Measurements from ENCODE around the gene S100A14.
"Not testable (repeated sequence)": the region's sequence is repeated elsewhere in the genome, so short reads cannot be mapped to it uniquely, and the experiment has no call there.

The S100A14 gene

DNA sequence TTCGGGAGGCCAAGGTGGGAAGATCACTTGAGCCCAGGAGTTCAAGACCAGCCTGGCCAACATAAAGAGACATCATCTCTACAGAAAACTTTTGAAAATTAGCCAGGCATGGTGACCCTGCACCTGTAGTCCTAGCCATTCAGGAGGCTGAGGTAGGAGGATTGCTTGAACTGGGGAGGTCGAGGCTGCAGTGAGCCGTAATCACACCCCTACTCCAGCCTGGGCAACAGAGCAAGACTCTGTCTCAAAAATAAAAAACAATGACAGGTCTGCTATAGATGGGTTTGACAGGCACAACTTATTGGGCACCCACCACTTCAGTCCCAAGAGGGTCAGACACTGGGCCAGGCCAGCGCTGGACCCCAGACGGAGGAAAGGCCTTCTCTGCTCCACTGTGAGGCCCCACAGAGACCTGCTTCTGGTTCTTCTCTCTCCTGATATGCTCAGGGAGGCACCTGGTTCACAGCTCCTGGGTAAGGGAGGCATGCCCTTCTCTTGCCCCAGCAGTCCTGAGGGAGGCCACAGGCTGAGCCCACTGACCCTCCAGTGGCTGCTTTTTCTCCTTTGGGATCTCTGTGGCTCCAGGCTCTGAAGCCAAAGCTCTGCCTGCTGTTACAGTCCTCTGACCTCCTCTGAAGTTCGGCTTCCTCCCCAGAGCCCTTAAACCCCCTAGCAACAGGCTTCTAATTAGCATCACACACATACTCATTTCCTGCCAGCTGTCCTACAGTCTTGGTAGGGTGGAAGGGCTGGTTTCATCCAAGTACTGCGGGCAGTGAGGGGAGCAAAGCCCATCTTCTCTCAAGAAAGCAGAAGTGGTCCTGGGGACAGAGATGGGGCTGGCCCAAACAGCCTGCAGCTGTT is 17.6 kb downstream of the S100A14 start:
- no peak for DNase-seq
- Mint-ChIP-seq H3K9me3 (no peaks in the 10 kb centered on the region), H3K36me3 (ENCODE audit: low read depth) (no peaks in the 10 kb centered on the region), H3K4me1 (peaks cover 23% of the 10 kb centered on the region), H3K27me3 (no peaks in the 10 kb centered on the region), H3K4me3 (no peak overlapping the region), H3K27ac (peak overlapping the region; percentile 34)
- peak; percentile 78 for ATAC-seq

DNA sequence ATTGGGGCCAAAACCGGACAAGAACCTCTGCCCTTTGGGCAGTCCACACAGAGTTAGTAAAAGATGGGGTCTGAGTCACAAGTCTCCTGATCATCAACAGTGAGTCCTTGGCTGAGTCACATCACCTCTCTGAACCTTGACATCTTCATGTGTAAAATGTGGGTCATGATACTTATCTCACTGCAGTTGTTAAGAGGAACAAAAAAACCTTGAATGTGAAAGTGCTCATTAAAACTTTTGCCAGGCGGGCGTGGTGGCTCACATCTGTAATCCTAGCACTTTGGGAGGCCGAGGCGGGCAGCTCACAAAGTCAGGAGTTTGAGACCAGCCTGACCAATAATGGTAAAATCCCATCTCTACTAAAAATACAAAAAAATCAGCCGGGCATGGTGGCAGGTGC is 18.9 kb downstream of the S100A14 start:
- no peak for DNase-seq
- H3K4me3 Mint-ChIP-seq = no peak overlapping the region
- peaks cover 21% of the 10 kb centered on the region for H3K4me1 Mint-ChIP-seq

DNA sequence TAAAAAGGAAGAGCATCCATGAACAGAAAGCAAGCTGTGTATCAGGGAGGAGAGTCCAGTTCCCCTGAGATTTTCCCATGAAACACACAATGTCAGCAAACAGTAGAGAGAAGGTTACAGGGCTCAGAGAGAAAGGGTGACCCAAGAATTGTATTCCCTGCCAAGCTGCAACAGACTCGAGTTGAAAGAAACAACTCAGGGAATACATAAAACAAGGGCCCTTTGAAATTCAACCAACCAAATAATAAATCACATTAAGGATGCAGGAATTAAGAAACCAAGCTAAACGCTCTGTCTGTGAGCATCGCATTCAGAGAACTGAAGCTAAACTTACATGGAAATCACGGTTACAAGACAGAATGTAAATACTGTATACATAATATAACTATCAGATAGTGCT is 23.4 kb downstream of the S100A14 start:
- DNase-seq (no peak), ATAC-seq (no peak)
- H3K27ac Mint-ChIP-seq = no peak overlapping the region
- H3K4me1 Mint-ChIP-seq = peaks cover 9% of the 10 kb centered on the region
- H3K4me3 Mint-ChIP-seq = no peak overlapping the region
- no peaks in the 10 kb centered on the region for H3K36me3 Mint-ChIP-seq (ENCODE audit: low read depth)
- H3K27me3 Mint-ChIP-seq = no peaks in the 10 kb centered on the region
- H3K9me3 Mint-ChIP-seq = no peaks in the 10 kb centered on the region

More for the DNA sequence above, 18.9 kb downstream of the S100A14 start:
- H3K9me3 Mint-ChIP-seq = no peaks in the 10 kb centered on the region
- no peak overlapping the region for H3K27ac Mint-ChIP-seq
- ATAC-seq = peak; percentile 90
- H3K27me3 Mint-ChIP-seq = no peaks in the 10 kb centered on the region
- H3K36me3 Mint-ChIP-seq (ENCODE audit: low read depth) = no peaks in the 10 kb centered on the region

DNA sequence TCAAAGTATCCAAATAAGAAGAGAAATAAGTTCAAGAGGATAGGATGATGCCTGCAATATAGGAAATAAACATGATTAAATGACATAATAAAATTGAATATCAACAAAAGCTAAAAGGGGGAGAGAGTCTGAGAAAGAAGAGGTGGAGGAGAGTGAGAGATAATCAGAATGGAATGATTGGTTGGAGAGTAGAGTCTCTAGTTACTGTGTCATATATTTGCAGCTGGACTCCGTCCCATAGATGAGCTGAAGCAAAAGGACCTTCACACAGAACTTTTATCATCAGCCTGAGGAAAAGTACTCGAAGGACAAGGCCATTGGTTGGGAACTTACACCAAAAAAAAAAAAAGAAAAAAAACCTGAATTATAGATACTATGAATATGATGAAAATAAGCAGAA is 27.6 kb downstream of the S100A14 start:
- Mint-ChIP-seq H3K9me3 (no peaks in the 10 kb centered on the region), H3K36me3 (ENCODE audit: low read depth) (no peaks in the 10 kb centered on the region), H3K27me3 (no peaks in the 10 kb centered on the region), H3K4me3 (no peak overlapping the region), H3K4me1 (no peaks in the 10 kb centered on the region), H3K27ac (no peak overlapping the region)
- ATAC-seq (no peak), DNase-seq (no peak)

DNA sequence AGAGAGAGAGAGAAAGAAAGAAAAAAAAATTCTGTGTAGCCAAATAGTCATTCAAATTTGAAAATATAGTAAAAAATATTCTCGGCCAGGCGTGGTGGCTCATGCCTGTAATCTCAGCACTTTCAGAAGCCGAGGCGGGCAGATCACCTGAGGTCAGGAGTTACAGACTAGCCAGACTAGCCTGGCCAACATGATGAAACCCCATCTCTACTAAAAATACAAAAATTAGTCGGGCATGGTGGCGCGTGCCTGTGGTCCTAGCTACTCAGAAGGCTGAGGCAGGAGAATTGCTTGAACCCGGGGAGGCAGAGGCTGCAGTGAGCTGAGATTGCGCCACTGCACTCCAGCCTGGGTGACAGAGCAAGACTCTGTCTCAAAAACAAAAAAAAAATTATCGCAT is 28.1 kb downstream of the S100A14 start:
- not testable (repeated sequence) for H3K4me1 Mint-ChIP-seq; DNase-seq; H3K27me3 Mint-ChIP-seq; H3K4me3 Mint-ChIP-seq; ATAC-seq; H3K9me3 Mint-ChIP-seq; H3K27ac Mint-ChIP-seq; H3K36me3 Mint-ChIP-seq (ENCODE audit: low read depth)

DNA sequence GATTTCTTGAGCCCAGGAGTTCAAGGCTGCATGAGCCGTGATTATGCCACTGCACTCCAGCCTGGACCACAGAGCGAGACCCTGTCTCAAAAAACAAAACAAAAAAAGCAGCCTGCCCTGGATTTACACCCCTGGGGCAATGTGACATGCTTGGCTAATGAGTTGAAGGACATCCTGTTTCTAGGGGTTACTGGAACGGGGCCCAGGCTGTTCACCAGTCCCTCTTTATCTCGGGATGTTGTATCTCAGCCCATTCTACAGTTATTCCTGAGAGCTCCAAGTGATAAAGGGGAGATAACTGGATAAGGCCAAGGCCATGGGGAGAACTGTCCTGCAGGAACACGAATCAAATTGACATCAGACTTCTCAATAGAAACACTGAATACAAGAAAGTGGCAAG is 28.8 kb downstream of the S100A14 start:
- Mint-ChIP-seq H3K4me3 (no peak overlapping the region), H3K4me1 (no peaks in the 10 kb centered on the region), H3K27me3 (no peaks in the 10 kb centered on the region), H3K9me3 (no peaks in the 10 kb centered on the region), H3K27ac (no peak overlapping the region), H3K36me3 (ENCODE audit: low read depth) (no peaks in the 10 kb centered on the region)
- no peak for DNase-seq
- no peak for ATAC-seq

DNA sequence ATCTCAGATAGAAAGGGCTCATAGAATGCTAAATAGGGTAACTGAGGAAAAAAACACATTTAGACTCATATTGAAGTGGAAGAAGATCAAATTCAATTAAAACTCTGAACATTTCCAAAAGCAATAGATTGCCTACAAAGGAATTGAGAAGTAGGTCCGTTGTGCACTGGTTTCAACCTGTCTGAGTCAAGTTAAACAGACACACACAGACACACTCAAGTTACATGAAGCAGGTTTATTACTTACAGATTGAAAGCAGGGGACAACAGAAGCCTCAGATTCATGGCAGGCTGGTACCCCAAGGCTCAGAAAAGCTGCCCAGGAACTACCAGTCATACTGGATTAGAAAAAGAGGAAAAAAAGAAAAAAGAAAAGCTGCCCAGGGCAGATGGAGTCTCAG is 29.8 kb downstream of the S100A14 start:
- Mint-ChIP-seq H3K36me3 (ENCODE audit: low read depth) (no peaks in the 10 kb centered on the region), H3K9me3 (no peaks in the 10 kb centered on the region), H3K27ac (no peak overlapping the region), H3K27me3 (no peaks in the 10 kb centered on the region), H3K4me1 (no peaks in the 10 kb centered on the region), H3K4me3 (no peak overlapping the region)
- no peak for DNase-seq
- ATAC-seq = no peak

DNA sequence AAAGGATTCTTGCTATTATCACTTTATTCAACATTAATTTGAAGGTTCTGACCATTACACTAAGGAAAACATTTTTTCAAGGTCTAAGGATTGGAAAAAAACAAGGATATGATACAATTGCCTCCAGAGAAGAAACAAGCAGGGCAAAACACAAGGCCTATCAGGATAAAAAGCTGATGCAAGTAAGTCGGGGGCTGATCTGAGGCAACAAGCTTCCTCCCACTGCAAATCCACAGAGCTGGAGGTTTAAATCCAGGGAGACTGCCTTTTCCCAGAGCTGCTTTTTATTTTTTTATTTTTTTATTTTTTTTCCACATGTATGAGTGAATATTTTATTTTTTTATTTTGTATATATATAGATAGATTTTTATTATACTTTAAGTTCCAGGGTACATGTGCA is 31.1 kb downstream of the S100A14 start:
- Mint-ChIP-seq H3K27ac (no peak overlapping the region), H3K36me3 (ENCODE audit: low read depth) (no peaks in the 10 kb centered on the region), H3K4me3 (no peak overlapping the region), H3K4me1 (no peaks in the 10 kb centered on the region), H3K27me3 (no peaks in the 10 kb centered on the region), H3K9me3 (no peaks in the 10 kb centered on the region)
- ATAC-seq (no peak), DNase-seq (no peak)

DNA sequence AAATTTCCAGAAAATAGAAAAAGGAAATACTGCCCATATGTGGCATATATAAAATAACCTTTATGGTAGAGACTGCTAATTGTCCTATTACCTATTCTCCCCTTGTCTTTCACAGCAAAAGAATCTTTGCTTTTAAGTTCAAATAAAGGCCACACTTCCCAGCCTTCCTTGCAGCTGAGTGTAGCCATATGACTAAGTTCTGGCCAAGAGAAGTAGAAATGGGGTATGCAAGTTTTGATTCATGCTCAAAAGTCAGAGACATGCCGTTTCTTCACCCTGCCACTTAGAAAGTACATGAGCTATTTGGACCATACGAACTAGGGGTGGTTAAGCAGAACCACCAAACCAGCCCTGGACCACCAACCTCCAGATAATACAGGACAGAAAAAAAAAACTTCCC is 32.1 kb downstream of the S100A14 start:
- peaks cover 4% of the 10 kb centered on the region for H3K27me3 Mint-ChIP-seq
- no peak overlapping the region for H3K4me3 Mint-ChIP-seq
- DNase-seq (no peak), ATAC-seq (no peak)
- no peak overlapping the region for H3K27ac Mint-ChIP-seq
- no peaks in the 10 kb centered on the region for H3K4me1 Mint-ChIP-seq
- H3K9me3 Mint-ChIP-seq = no peaks in the 10 kb centered on the region
- no peaks in the 10 kb centered on the region for H3K36me3 Mint-ChIP-seq (ENCODE audit: low read depth)

DNA sequence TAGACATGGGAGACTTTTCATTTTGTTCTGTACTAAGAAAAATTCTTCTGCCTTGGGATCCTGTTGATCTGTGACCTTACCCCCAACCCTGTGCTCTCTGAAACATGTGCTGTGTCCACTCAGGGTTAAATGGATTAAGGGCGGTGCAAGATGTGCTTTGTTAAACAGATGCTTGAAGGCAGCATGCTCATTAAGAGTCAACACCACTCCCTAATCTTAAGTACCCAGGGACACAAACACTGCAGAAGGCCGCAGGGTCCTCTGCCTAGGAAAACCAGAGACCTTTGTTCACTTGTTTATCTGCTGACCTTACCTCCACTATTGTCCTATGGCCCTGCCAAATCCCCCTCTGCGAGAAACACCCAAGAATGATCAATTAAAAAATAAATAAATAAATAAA is 32.6 kb downstream of the S100A14 start:
- not testable (repeated sequence) for H3K27ac Mint-ChIP-seq; ATAC-seq; H3K9me3 Mint-ChIP-seq; H3K4me1 Mint-ChIP-seq; H3K4me3 Mint-ChIP-seq; DNase-seq; H3K36me3 Mint-ChIP-seq (ENCODE audit: low read depth); H3K27me3 Mint-ChIP-seq

DNA sequence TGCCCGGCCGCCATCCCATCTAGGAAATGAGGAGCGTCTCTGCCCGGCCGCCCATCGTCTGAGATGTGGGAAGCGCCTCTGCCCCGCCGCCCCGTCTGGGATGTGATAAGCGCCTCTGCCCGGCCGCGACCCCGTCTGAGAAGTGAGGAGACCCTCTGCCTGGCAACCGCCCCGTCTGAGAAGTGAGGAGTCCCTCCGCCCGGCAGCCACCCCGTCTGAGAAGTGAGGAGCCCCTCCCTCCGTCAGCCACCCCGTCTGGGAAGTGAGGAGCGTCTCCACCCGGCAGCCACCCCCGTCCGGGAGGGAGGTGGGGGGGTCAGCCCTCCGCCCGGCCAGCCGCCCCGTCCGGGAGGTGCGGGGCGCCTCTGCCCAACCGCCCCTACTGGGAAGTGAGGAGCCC is 33.3 kb downstream of the S100A14 start:
- H3K27ac Mint-ChIP-seq; H3K4me3 Mint-ChIP-seq; DNase-seq; H3K9me3 Mint-ChIP-seq; H3K36me3 Mint-ChIP-seq (ENCODE audit: low read depth); H3K4me1 Mint-ChIP-seq; ATAC-seq; H3K27me3 Mint-ChIP-seq: not testable (repeated sequence)

DNA sequence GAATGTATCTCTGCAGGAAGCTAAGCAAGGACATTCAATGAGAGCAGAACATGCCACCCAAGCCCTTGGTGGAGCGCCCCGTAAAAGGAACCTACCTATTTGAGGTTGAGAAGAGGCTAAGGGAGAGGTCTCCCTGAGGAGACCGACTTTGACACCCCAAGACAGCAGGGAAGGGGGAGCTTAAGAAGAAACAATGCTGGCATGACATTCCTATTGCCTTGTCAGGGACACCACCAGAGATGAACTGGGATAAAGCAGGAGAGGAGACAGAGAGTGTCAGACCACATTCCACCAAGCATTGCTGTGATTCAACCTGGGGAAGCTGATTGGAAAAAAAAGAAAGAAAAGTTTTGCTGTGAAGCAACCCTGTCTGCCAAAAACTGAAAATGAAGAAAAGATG is 37.2 kb downstream of the S100A14 start:
- Mint-ChIP-seq H3K9me3 (no peaks in the 10 kb centered on the region), H3K4me3 (no peak overlapping the region), H3K27ac (no peak overlapping the region), H3K36me3 (ENCODE audit: low read depth) (no peaks in the 10 kb centered on the region), H3K4me1 (peaks cover 2% of the 10 kb centered on the region), H3K27me3 (peaks cover 17% of the 10 kb centered on the region)
- DNase-seq (no peak), ATAC-seq (no peak)

DNA sequence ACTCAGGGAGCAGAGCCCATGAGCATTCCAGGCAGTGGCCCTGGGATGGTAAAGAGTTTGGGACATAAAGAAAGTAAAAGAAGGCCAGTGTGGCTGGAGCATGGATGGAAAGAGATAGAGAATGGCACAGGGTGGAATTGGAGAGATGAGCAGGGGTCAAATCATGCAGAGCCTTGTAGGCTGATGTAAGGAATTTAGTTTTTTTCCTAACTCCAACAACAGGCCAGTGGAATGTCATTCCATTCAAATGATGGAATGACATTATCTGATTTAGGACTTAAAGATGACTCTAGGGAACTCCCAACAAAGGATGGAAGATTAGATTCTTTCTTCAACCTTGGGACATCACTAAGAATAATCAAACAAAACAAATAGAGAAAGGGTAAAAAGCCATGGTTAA is 37.6 kb downstream of the S100A14 start:
- Mint-ChIP-seq H3K36me3 (ENCODE audit: low read depth) (no peaks in the 10 kb centered on the region), H3K4me1 (peaks cover 5% of the 10 kb centered on the region), H3K9me3 (no peaks in the 10 kb centered on the region), H3K27me3 (peaks cover 17% of the 10 kb centered on the region), H3K4me3 (no peak overlapping the region), H3K27ac (no peak overlapping the region)
- no peak for ATAC-seq
- no peak for DNase-seq

DNA sequence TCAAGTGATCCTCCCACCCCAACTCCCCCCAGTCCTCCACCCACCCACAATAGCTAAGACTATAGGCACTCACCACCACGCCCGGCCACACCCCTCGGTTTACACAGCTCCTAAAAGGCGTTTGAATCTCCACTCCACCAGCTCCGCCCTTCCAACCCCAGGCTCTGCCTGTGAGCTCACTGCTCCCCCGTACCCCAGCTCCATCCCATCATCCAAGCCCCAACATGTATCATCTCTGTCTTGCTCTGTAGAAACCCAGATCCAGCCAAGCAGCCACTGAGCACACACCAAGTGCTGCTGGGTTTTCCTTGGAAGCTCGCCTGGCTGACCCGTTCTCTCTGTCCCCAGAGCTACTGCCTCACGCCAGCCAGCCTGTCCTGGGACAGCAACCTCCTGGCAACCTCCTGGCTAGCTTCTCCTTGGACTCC is 38.5 kb downstream of the S100A14 start:
- no peak for ATAC-seq
- no peak overlapping the region for H3K27ac Mint-ChIP-seq

DNA sequence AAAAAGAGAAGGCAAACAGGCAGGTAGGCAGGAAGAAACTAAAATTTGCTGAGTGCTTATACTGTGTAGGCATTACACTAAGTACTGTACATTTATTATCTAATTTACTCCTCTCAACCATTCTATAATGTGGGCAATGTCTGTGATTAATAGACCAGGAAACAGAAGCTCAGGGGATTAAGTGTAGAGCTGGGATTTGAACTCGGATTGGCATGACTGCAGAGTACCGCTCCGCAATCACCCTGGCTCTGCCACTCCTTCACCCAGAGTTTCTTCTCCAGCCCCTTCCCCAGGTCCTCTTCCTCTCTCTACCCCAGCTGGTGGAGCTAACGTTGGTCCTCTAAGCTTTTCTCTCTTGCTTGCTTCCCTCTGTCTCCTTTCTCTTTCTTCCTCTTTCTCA is 39.0 kb downstream of the S100A14 start:
- Mint-ChIP-seq H3K9me3 (no peaks in the 10 kb centered on the region), H3K27me3 (peaks cover 17% of the 10 kb centered on the region), H3K36me3 (ENCODE audit: low read depth) (no peaks in the 10 kb centered on the region), H3K4me3 (no peak overlapping the region), H3K4me1 (peaks cover 19% of the 10 kb centered on the region), H3K27ac (no peak overlapping the region)
- ATAC-seq (no peak), DNase-seq (no peak)

More for the DNA sequence above, 38.5 kb downstream of the S100A14 start:
- Mint-ChIP-seq H3K27me3 (peaks cover 17% of the 10 kb centered on the region), H3K9me3 (no peaks in the 10 kb centered on the region), H3K4me1 (peaks cover 14% of the 10 kb centered on the region), H3K36me3 (ENCODE audit: low read depth) (no peaks in the 10 kb centered on the region), H3K4me3 (no peak overlapping the region)
- DNase-seq = no peak

DNA sequence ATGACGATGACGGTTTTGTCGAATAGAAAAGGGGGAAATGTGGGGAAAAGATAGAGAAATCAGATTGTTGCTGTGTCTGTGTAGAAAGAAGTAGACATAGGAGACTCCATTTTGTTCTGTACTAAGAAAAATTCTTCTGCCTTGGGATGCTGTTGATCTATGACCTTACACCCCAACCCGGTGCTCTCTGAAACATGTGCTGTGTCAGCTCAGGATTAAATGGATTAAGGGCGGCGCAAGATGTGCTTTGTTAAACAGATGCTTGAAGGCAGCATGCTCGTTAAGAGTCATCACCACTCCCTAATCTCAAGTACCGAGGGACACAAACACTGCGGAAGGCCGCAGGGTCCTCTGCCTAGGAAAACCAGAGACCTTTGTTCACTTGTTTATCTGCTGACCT is 40.6 kb downstream of the S100A14 start:
- H3K27ac Mint-ChIP-seq; H3K9me3 Mint-ChIP-seq; H3K4me3 Mint-ChIP-seq; H3K36me3 Mint-ChIP-seq (ENCODE audit: low read depth); ATAC-seq; DNase-seq: not testable (repeated sequence)
- Mint-ChIP-seq H3K27me3 (peaks cover 22% of the 10 kb centered on the region), H3K4me1 (peaks cover 26% of the 10 kb centered on the region)
